PC-3 (cell line): ENCODE data around the gene FDXACB1.

ENCODE experiments used
- CTCF ChIP-seq: fragments of 300-600 bp; sonication (generic); conservative IDR thresholded peaks from 2 replicates; pipeline ENCODE4 v1.5.1; 2017; ENCODE audit warnings: antibody characterized with exemption, low read depth, mild to moderate bottlenecking, low read length
- EZH2phosphoT487 ChIP-seq: fragments of 300-600 bp; sonication (generic); IDR thresholded peaks from 2 replicates; pipeline ENCODE4 v1.6.1; 2018; ENCODE audit warnings: mild to moderate bottlenecking, antibody characterized with exemption, low read length, borderline replicate concordance

GRCh38 chr11:111906680-111907079 is 27.7 kb upstream of the FDXACB1 start:
- TF ChIP-seq CTCF (no peak), EZH2phosphoT487 (no peak)
